Transverse colon (tissue), 4 donors: ENCODE measurements around the gene SLC16A6. TPM values are rescaled to one million over a fixed set of nuclear protein-coding genes. Genes with fewer than 3 reads are reported as not detected.
"Not testable (repeated sequence)": the region's sequence is repeated elsewhere in the genome, so short reads cannot be mapped to it uniquely, and the experiment has no call there.

Experiments
- DNase-seq: peaks from one replicate; pipeline ENCODE4 v3.0.0-alpha.2; 2019
- H3K27ac ChIP-seq, 4 donors: fragments of 200-600 bp; sonication (generic); 2 replicates each; pipeline ENCODE4 v1.5.1; 2016 to 2018; ENCODE audit warnings: inconsistent platforms in 4 of 4
- H3K27me3 ChIP-seq: fragments of 200-600 bp; sonication (generic); 2 replicates; pipeline ENCODE4 v1.5.1; 2017; ENCODE audit warnings: inconsistent platforms
- H3K36me3 ChIP-seq, 4 donors: fragments of 200-600 bp; sonication (generic); 2 replicates each; pipeline ENCODE4 v1.5.1; 2017 to 2019; ENCODE audit warnings: inconsistent platforms in 4 of 4
- H3K4me1 ChIP-seq, 4 donors: fragments of 200-600 bp; sonication (generic); 2 replicates each; pipeline ENCODE4 v1.5.1; 2017 to 2020; ENCODE audit warnings: inconsistent platforms in 4 of 4
- H3K4me3 ChIP-seq, 4 donors: fragments of 200-600 bp; sonication (generic); 1 replicate in 1 of 4; 2 replicates in 3 of 4; pipeline versions ENCODE4 v1.5.1 to v1.6.1; 2017 to 2019; ENCODE audit warnings: inconsistent platforms in 4 of 4
- H3K9me3 ChIP-seq, 2 donors: fragments of 200-600 bp; sonication (generic); 2 replicates each; pipeline ENCODE4 v1.5.1; 2017 to 2019; ENCODE audit warnings: inconsistent platforms in 2 of 2
- EP300 ChIP-seq: sonication (generic); formaldehyde crosslinking; IDR thresholded peaks from one replicate; pipeline ENCODE4 v1.6.1; 2017; ENCODE audit warnings: antibody characterized with exemption, low read depth
- POLR2A ChIP-seq: fragments of 450-650 bp; IDR thresholded peaks from one replicate; pipeline ENCODE4 v1.6.1; 2016; ENCODE audit warnings: antibody characterized with exemption, mild to moderate bottlenecking, moderate library complexity
- POLR2AphosphoS5 ChIP-seq, 3 donors: sonication (generic); formaldehyde crosslinking; IDR thresholded peaks; one replicate each; pipeline ENCODE4 v1.6.1; 2016; ENCODE audit warnings: antibody characterized with exemption in 3 of 3
- WGBS, 2 donors: methylation state at CpG; one replicate each; pipeline ENCODE4 v1.1.5; 2018; ENCODE audit warnings: low coverage in 1 of 2; 5-methylcytosine and 5-hydroxymethylcytosine counted together
- in situ Hi-C, 4 donors: fragments of 200-750 bp; cut with MboI; loops; one replicate each; pipeline versions ENCODE4 v1.15.0 to v1.15.1; 2017; ENCODE audit warnings: low sequenced_read_pairs in 3 of 4, low pct_ligation_motif_present in 1 of 4, low pct_unique_long_range_greater_than_20kb in 1 of 4
- intact Hi-C: fragments of 100-400 bp; cut with DNase I; formaldehyde crosslinking; loops from one replicate; pipeline ENCODE4 v1.15.1; 2023; ENCODE audit warnings: low total_unique reads
- total RNA-seq, 4 donors: library from RNA; depleted of rRNA; stranded (reverse); fragments of >200 nt; gene quantifications; one replicate each; pipeline ENCODE4 v1.1.0, GENCODE V29; 2016
- TF ChIP-seq, protein P1 (sequence below), 5 experiments: fragments of 200-600 bp in 3 of 5; fragments of 450-650 bp in 2 of 5; sonication (generic) in 3 of 5; IDR thresholded peaks; 1 replicate in 2 of 5; 2 replicates in 3 of 5; pipeline ENCODE4 v1.5.1; 2016 to 2017; ENCODE audit warnings: antibody characterized with exemption in 5 of 5, inconsistent platforms in 3 of 5, mild to moderate bottlenecking in 2 of 5, moderate library complexity in 1 of 5

SLC16A6 gene
- total RNA-seq, 4 donors from 2014 or later, result 0.14 to 0.48 TPM; not detected in 2

GRCh38 chr17:68231541-68231940 is 59.4 kb downstream of the SLC16A6 start:
- 89 to 97% methylated on average over 1 of the region's 1 CpG for WGBS, 2 donors
- peaks cover 0 to 13% (median 0%) of the 10 kb centered on the region in 4 donors for H3K4me1 ChIP-seq
- intact Hi-C loops, result no loop called here
- DNase-seq, result no peak
- no peak overlapping the region for H3K27ac ChIP-seq
- in situ Hi-C loops, result no loop called here
- H3K36me3 ChIP-seq, result no peaks in the 10 kb centered on the region
- no peak overlapping the region for H3K4me3 ChIP-seq
- no peaks in the 10 kb centered on the region for H3K9me3 ChIP-seq
- H3K27me3 ChIP-seq, result no peaks in the 10 kb centered on the region
- no peak for TF ChIP-seq POLR2A
- TF ChIP-seq, protein P1, sequence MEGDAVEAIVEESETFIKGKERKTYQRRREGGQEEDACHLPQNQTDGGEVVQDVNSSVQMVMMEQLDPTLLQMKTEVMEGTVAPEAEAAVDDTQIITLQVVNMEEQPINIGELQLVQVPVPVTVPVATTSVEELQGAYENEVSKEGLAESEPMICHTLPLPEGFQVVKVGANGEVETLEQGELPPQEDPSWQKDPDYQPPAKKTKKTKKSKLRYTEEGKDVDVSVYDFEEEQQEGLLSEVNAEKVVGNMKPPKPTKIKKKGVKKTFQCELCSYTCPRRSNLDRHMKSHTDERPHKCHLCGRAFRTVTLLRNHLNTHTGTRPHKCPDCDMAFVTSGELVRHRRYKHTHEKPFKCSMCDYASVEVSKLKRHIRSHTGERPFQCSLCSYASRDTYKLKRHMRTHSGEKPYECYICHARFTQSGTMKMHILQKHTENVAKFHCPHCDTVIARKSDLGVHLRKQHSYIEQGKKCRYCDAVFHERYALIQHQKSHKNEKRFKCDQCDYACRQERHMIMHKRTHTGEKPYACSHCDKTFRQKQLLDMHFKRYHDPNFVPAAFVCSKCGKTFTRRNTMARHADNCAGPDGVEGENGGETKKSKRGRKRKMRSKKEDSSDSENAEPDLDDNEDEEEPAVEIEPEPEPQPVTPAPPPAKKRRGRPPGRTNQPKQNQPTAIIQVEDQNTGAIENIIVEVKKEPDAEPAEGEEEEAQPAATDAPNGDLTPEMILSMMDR (IDR thresholded peaks at IDR 0.05), result no peak
- no peak for TF ChIP-seq EP300

GRCh38 chr17:68231131-68231530 is 59.8 kb downstream of the SLC16A6 start:
- 91 to 100% methylated on average over 2 to 4 of the region's 4 CpGs for WGBS, 2 donors
- H3K27ac ChIP-seq, H3K27me3 ChIP-seq, intact Hi-C loops, H3K9me3 ChIP-seq, in situ Hi-C loops, H3K36me3 ChIP-seq, DNase-seq, H3K4me3 ChIP-seq: not testable (repeated sequence)
- H3K4me1 ChIP-seq, result peaks cover 0 to 13% (median 0%) of the 10 kb centered on the region in 4 donors

DNA sequence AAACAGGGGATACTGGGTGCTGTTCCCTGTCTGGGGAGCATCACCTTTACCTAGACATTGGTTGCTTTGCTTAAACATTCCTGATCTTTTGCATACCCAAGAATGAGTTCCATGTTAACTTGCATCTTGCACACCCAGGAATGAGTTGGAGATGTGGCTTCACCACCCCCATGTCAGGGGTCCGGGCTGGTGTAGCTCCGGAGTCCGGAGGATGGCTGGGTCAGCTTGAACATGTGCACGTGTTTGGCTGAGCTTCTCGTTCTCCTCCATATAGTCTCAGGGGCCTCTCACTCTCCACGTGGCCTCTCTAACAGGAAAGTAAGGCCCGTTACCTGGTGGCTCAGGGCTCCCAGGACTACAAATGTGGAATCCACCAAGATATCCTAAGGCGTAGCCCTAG is 61.3 kb downstream of the SLC16A6 start:
- intact Hi-C loops (no loop called here), in situ Hi-C loops (no loop called here)
- TF ChIP-seq, protein P1 (IDR thresholded peaks at IDR 0.05), result no peak

DNA sequence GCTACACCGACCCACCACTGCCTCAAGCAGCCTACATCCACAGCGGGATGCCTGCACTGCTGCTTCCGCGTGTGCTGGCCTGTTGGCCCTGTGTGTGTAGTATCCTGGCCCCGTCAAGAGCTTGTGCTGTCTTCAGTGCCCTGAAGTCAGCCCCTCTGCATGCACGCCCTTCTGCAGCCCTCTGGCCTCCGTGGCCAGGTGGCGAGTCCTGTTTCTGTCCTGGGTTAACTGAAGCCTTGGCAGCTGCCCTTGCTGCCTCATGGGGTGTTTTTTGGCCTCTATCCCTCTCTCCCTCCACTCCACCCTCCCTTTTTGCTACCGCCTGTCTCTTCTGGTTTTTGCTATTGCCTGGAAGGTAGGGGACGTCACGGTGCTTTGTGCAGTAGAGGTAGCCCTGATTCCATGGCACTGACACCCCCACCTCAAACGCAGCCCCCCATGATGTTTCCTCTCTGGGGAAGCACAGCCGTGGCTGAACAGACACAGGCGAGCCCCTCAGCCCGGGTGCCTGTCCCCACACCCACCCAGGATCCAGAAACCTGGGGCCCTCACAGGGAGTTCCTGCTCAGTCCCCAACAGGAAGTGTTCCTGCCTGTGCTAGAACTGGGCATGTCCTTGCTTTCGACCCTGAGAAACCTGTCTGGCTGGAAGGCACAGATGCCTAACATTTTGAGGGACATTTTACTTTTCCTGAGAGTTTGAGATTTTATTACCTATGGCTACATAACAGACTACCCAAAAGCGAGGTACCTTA is 61.9 kb downstream of the SLC16A6 start:
- Histone ChIP-seq H3K4me3 (no peak overlapping the region), H3K36me3 (no peaks in the 10 kb centered on the region), H3K4me1 (no peaks in the 10 kb centered on the region), H3K9me3 (no peaks in the 10 kb centered on the region), H3K27ac (no peak overlapping the region), H3K27me3 (no peaks in the 10 kb centered on the region)
- WGBS, 2 donors, result 66 to 83% methylated on average over 4 to 17 of the region's 17 CpGs
- no peak for DNase-seq
- in situ Hi-C loops, result no loop called here
- intact Hi-C loops, result no loop called here
- TF ChIP-seq, protein P1 (IDR thresholded peaks at IDR 0.05), result no peak
- TF ChIP-seq POLR2AphosphoS5 (IDR thresholded peaks at IDR 0.05) (no peak), EP300 (no peak), POLR2A (no peak)

More for the DNA sequence above, 61.3 kb downstream of the SLC16A6 start:
- Histone ChIP-seq H3K27me3 (no peaks in the 10 kb centered on the region), H3K4me3 (no peak overlapping the region), H3K36me3 (no peaks in the 10 kb centered on the region), H3K4me1 (peaks cover 0 to 4% (median 0%) of the 10 kb centered on the region in 4 donors), H3K27ac (no peak overlapping the region), H3K9me3 (no peaks in the 10 kb centered on the region)
- 90% methylated on average over 8 of the region's 8 CpGs; no CpG with 5 or more reads in 1 of the 2 donors for WGBS, 2 donors
- DNase-seq, result no peak

DNA sequence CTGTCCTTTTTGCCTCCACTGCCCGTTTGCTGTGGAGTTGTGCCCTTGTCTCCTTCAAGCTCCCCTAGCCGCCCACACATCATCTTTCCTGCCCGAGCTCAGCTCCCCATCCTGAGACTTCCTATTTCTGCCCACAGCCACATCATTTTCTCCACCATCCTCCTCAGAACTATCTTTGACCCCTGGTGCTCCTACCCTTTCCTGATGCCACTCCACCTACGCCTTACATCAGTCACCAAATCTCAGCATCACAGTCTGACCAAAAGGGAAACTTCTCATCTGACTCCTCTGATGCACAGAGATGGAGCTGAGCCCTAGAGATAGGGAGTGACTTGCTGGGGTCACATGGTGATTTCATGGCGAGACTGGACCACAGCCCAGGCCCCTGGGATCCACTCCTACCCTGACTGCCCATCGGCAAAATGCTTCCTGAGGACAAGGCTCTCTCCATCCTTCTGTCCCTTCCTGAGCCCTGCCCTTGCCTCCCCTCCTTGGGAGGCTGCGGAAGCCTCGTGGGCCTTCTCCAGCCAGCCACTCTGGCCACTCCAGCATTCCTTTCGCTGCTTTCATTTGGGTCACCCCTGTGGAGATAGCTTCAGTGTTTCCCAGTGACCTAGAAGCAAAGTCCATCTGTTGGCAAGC is 62.8 kb downstream of the SLC16A6 start:
- not testable (repeated sequence) for H3K36me3 ChIP-seq

DNA sequence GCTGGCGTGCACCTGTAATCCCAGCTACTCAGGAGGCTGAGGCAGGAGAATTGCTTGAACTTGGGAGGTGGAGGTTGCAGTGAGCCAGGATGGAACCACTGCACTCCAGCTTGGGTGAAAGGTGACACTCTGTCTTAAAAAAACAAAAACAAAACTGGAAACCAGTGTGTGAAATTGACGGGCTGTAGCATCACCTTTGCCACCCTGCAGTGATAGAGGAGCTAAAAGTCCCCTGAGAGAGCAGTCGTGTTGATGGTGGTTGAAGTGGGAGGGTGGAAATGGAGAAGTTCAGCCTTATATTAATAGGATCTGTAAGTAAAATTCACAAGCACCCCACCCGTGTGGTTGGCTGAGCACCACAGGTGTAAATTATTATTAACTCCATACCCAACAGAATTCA is 65.9 kb downstream of the SLC16A6 start:
- in situ Hi-C loops, H3K4me1 ChIP-seq, H3K27ac ChIP-seq, DNase-seq, H3K27me3 ChIP-seq, H3K4me3 ChIP-seq, H3K36me3 ChIP-seq, H3K9me3 ChIP-seq, intact Hi-C loops: not testable (repeated sequence)
- 45 to 70% methylated on average over 3 to 4 of the region's 4 CpGs for WGBS, 2 donors

More for the DNA sequence above, 62.8 kb downstream of the SLC16A6 start:
- in situ Hi-C loops, H3K4me1 ChIP-seq, DNase-seq, H3K4me3 ChIP-seq, H3K9me3 ChIP-seq, H3K27ac ChIP-seq, H3K27me3 ChIP-seq, intact Hi-C loops: not testable (repeated sequence)
- WGBS, 2 donors, result 86 to 92% methylated on average over 6 to 9 of the region's 9 CpGs
